ENCODE measurements around the gene PSAP.

Gene PSAP

GRCh38 chr10:71833451-71834342 lies 17.4 kb downstream of the PSAP start:
- Histone ChIP-seq H3K4me1 (peaks cover 28% of the 10 kb centered on the region), H3K27me3 (ENCODE audit: low read depth) (no peaks in the 10 kb centered on the region), H3K36me3 (replicated peaks) (peaks cover 38% of the 10 kb centered on the region), H3K4me3 (no peak overlapping the region), H3K9me3 (no peaks in the 10 kb centered on the region)
- DNase-seq (ENCODE audit: low spot score in 2 of 2) = no peak
- in situ Hi-C loops (cut with MboI; ENCODE audit: low sequenced_read_pairs) = no loop called here

- Histone ChIP-seq H3K9me3 (no peaks in the 10 kb centered on the region), H3K4me1 (peaks cover 21% of the 10 kb centered on the region), H3K36me3 (replicated peaks) (peaks cover 46% of the 10 kb centered on the region), H3K4me3 (no peak overlapping the region), H3K27me3 (ENCODE audit: low read depth) (no peaks in the 10 kb centered on the region)
- no peak for DNase-seq (ENCODE audit: low spot score in 2 of 2)
- in situ Hi-C loops (cut with MboI; ENCODE audit: low sequenced_read_pairs) = no loop called here
These were observed 18.1 kb downstream of the PSAP start for GRCh38 chr10:71832967-71833366.

- in situ Hi-C loops (cut with MboI; ENCODE audit: low sequenced_read_pairs) = no loop called here
These were observed 19.2 kb downstream of the PSAP start for GRCh38 chr10:71831646-71832552.

GRCh38 chr10:71830726-71831125 lies 20.3 kb downstream of the PSAP start:
- DNase-seq (ENCODE audit: low spot score in 2 of 2) = no peak
- in situ Hi-C loops (cut with MboI; ENCODE audit: low sequenced_read_pairs) = no loop called here
- Histone ChIP-seq H3K36me3 (replicated peaks) (peaks cover 64% of the 10 kb centered on the region), H3K4me1 (peaks cover 3% of the 10 kb centered on the region), H3K9me3 (no peaks in the 10 kb centered on the region), H3K4me3 (no peak overlapping the region), H3K27me3 (ENCODE audit: low read depth) (no peaks in the 10 kb centered on the region)

More at GRCh38 chr10:71831646-71832552, 19.2 kb downstream of the PSAP start:
- Histone ChIP-seq H3K36me3 (replicated peaks) (peaks cover 54% of the 10 kb centered on the region), H3K4me1 (peaks cover 15% of the 10 kb centered on the region), H3K4me3 (no peak overlapping the region), H3K27me3 (ENCODE audit: low read depth) (no peaks in the 10 kb centered on the region), H3K9me3 (no peaks in the 10 kb centered on the region)
- DNase-seq (ENCODE audit: low spot score in 2 of 2) = no peak

GRCh38 chr10:71829896-71830295 lies 21.2 kb downstream of the PSAP start:
- Histone ChIP-seq H3K4me3 (no peak overlapping the region), H3K36me3 (replicated peaks) (peaks cover 73% of the 10 kb centered on the region), H3K4me1 (no peaks in the 10 kb centered on the region), H3K27me3 (ENCODE audit: low read depth) (no peaks in the 10 kb centered on the region), H3K9me3 (no peaks in the 10 kb centered on the region)
- in situ Hi-C loops (cut with MboI; ENCODE audit: low sequenced_read_pairs) = no loop called here
- no peak for DNase-seq (ENCODE audit: low spot score in 2 of 2)

- no peaks in the 10 kb centered on the region for H3K27me3 ChIP-seq (ENCODE audit: low read depth)
- no peaks in the 10 kb centered on the region for H3K4me1 ChIP-seq
- in situ Hi-C loops (cut with MboI; ENCODE audit: low sequenced_read_pairs) = no loop called here
- no peak overlapping the region for H3K4me3 ChIP-seq
- peaks cover 79% of the 10 kb centered on the region for H3K36me3 ChIP-seq (replicated peaks)
- no peaks in the 10 kb centered on the region for H3K9me3 ChIP-seq
- no peak for DNase-seq (ENCODE audit: low spot score in 2 of 2)
These were observed 21.9 kb downstream of the PSAP start for GRCh38 chr10:71829171-71829570.

- Histone ChIP-seq H3K4me3 (no peak overlapping the region), H3K27me3 (ENCODE audit: low read depth) (no peaks in the 10 kb centered on the region), H3K36me3 (replicated peaks) (peaks cover 82% of the 10 kb centered on the region), H3K9me3 (no peaks in the 10 kb centered on the region), H3K4me1 (no peaks in the 10 kb centered on the region)
- no peak for DNase-seq (ENCODE audit: low spot score in 2 of 2)
- in situ Hi-C loops (cut with MboI; ENCODE audit: low sequenced_read_pairs) = no loop called here
These were observed 22.3 kb downstream of the PSAP start for GRCh38 chr10:71828702-71829101.

- DNase-seq (ENCODE audit: low spot score in 2 of 2) = no peak
- H3K36me3 ChIP-seq (replicated peaks) = peaks cover 88% of the 10 kb centered on the region
These were observed 23.2 kb downstream of the PSAP start for GRCh38 chr10:71827852-71828251.

GRCh38 chr10:71825217-71825616 lies 25.8 kb downstream of the PSAP start:
- DNase-seq (ENCODE audit: low spot score in 2 of 2) = no peak
- no peaks in the 10 kb centered on the region for H3K27me3 ChIP-seq (ENCODE audit: low read depth)
- no peaks in the 10 kb centered on the region for H3K9me3 ChIP-seq
- H3K4me3 ChIP-seq = no peak overlapping the region
- in situ Hi-C loops (cut with MboI; ENCODE audit: low sequenced_read_pairs) = no loop called here
- H3K36me3 ChIP-seq (replicated peaks) = peaks cover 87% of the 10 kb centered on the region
- H3K4me1 ChIP-seq = no peaks in the 10 kb centered on the region

More at GRCh38 chr10:71827852-71828251, 23.2 kb downstream of the PSAP start:
- H3K9me3 ChIP-seq = no peaks in the 10 kb centered on the region
- H3K4me1 ChIP-seq = no peaks in the 10 kb centered on the region
- in situ Hi-C loops (cut with MboI; ENCODE audit: low sequenced_read_pairs) = no loop called here
- H3K27me3 ChIP-seq (ENCODE audit: low read depth) = no peaks in the 10 kb centered on the region
- no peak overlapping the region for H3K4me3 ChIP-seq

- H3K36me3 ChIP-seq (replicated peaks) = peaks cover 87% of the 10 kb centered on the region
- H3K27me3 ChIP-seq (ENCODE audit: low read depth) = no peaks in the 10 kb centered on the region
- DNase-seq (ENCODE audit: low spot score in 2 of 2) = no peak
- in situ Hi-C loops (cut with MboI; ENCODE audit: low sequenced_read_pairs) = no loop called here
- no peaks in the 10 kb centered on the region for H3K9me3 ChIP-seq
- H3K4me1 ChIP-seq = no peaks in the 10 kb centered on the region
- no peak overlapping the region for H3K4me3 ChIP-seq
These were observed 26.7 kb downstream of the PSAP start for GRCh38 chr10:71824333-71824732.

- Histone ChIP-seq H3K27me3 (ENCODE audit: low read depth) (no peaks in the 10 kb centered on the region), H3K4me1 (no peaks in the 10 kb centered on the region), H3K4me3 (no peak overlapping the region), H3K36me3 (replicated peaks) (peaks cover 87% of the 10 kb centered on the region), H3K9me3 (no peaks in the 10 kb centered on the region)
- DNase-seq (ENCODE audit: low spot score in 2 of 2) = no peak
- in situ Hi-C loops (cut with MboI; ENCODE audit: low sequenced_read_pairs) = no loop called here
These were observed 27.7 kb downstream of the PSAP start for GRCh38 chr10:71823356-71823755.

GRCh38 chr10:71821909-71822763 lies 28.9 kb downstream of the PSAP start:
- no peaks in the 10 kb centered on the region for H3K9me3 ChIP-seq
- H3K4me1 ChIP-seq = no peaks in the 10 kb centered on the region
- DNase-seq (ENCODE audit: low spot score in 2 of 2) = no peak
- no peaks in the 10 kb centered on the region for H3K27me3 ChIP-seq (ENCODE audit: low read depth)
- in situ Hi-C loops (cut with MboI; ENCODE audit: low sequenced_read_pairs) = no loop called here
- no peak overlapping the region for H3K4me3 ChIP-seq
- H3K36me3 ChIP-seq (replicated peaks) = peaks cover 89% of the 10 kb centered on the region

- no peak for DNase-seq (ENCODE audit: low spot score in 2 of 2)
- in situ Hi-C loops (cut with MboI; ENCODE audit: low sequenced_read_pairs) = no loop called here
- no peaks in the 10 kb centered on the region for H3K9me3 ChIP-seq
These were observed 30.1 kb downstream of the PSAP start for GRCh38 chr10:71820966-71821365.

More at GRCh38 chr10:71820966-71821365, 30.1 kb downstream of the PSAP start:
- Histone ChIP-seq H3K4me1 (no peaks in the 10 kb centered on the region), H3K36me3 (replicated peaks) (peaks cover 91% of the 10 kb centered on the region), H3K4me3 (no peak overlapping the region), H3K27me3 (ENCODE audit: low read depth) (no peaks in the 10 kb centered on the region)
